ENCODE results near the gene GTF3C1. TPM values are rescaled to one million over a fixed set of nuclear protein-coding genes. Genes with fewer than 3 reads are reported as not detected.

Gene GTF3C1
- total and polyA plus RNA-seq, 2 donors (not counting 1 experiment from before 2014, with no cell fraction given), result 31.2 to 49.6 TPM

DNA sequence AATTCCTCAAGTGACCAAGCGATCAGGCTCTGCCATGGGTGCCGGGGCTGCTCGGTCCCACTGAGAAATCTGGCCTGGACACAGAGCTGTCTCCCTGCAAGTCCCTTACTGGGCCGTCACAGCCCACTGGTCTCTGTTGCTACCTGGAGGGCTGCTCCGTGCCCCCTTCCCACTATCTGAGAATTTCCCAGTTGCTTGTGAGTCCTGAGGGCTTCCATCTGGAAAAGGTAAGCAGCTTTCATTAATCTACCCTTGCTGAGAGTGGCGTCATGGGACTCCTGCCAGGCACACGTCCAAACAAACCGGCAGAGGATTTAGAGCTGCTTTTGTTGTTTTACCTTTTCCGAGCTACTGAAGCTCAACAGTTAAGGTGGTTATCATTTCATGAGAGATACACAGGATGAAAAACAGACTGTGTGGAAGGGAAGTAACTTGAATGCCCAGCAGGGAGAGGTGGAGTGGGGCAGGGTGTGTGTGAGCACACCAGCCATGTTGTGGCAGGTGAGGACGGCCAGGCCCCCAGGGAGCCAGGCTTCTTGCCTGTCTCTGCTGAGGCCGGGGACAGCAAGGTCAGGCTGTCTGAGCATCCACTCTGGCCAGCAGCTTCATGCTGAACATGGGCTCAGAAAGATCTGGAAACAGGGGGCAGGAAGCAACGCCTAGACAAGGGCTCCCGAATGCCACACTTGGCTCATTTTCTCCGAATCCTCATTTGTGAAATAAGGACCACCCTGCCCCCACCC is 50.6 kb downstream of the GTF3C1 start:
- intact Hi-C loops (cut with micrococcal nuclease), result no loop called here
- TF ChIP-seq EZH2 (IDR thresholded peaks at IDR 0.05; ENCODE audit: borderline replicate concordance, insufficient read depth, low read depth, low read length, poor library complexity, severe bottlenecking), result no peak
- TF ChIP-seq, protein P1, sequence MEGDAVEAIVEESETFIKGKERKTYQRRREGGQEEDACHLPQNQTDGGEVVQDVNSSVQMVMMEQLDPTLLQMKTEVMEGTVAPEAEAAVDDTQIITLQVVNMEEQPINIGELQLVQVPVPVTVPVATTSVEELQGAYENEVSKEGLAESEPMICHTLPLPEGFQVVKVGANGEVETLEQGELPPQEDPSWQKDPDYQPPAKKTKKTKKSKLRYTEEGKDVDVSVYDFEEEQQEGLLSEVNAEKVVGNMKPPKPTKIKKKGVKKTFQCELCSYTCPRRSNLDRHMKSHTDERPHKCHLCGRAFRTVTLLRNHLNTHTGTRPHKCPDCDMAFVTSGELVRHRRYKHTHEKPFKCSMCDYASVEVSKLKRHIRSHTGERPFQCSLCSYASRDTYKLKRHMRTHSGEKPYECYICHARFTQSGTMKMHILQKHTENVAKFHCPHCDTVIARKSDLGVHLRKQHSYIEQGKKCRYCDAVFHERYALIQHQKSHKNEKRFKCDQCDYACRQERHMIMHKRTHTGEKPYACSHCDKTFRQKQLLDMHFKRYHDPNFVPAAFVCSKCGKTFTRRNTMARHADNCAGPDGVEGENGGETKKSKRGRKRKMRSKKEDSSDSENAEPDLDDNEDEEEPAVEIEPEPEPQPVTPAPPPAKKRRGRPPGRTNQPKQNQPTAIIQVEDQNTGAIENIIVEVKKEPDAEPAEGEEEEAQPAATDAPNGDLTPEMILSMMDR (IDR thresholded peaks at IDR 0.05), result no peak

DNA sequence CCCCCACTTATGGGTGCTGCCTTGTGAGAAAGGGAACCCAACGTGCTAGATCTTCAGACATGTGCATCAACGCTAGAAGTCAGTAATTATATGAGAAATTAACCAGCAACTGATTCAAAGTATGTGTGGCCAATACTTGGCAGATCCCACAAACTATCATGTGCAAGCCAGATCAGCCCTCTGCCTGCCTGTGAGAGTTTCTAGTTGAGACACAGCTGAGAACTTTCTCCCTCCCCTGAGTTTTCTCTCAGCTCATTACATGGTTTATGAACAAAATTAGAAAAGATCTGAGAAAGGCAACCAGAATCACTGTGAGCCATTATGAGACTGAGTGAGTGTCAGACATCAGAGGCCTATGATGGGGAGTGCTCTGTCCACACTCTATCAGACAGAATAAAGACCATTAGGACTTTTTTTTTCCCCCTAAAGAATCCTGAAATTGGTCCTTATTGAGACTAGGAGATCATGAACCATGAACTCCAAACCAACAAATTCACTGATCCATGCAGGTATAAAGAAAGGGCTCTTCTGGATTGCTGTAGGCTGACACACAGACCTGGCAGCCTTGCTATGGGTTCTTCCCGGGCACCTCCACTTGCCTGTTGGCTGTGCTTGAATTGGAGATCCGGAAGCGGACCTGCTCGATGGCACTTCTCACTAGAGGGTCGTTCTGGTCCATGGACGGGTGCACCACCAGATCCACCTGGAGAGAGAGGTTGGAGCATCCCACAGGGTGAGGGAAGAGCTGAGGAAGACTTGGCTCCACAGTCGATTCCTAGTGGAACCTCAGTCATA is 51.5 kb downstream of the GTF3C1 start:
- Mint-ChIP-seq H3K4me1 (no peaks in the 10 kb centered on the region), H3K27ac (no peak overlapping the region), H3K27me3 (no peaks in the 10 kb centered on the region), H3K9me3 (ENCODE audit: insufficient read depth) (no peaks in the 10 kb centered on the region), H3K4me3 (no peak overlapping the region)
- Histone ChIP-seq H3K9ac (ENCODE audit: low read length) (no peak overlapping the region), H3K36me3 (replicated peaks in 1 of 2; ENCODE audit: control extremely low read depth in 1 of 2, control insufficient read depth in 1 of 2, extremely low read depth in 1 of 2, insufficient read depth in 2 of 2, low read length in 1 of 2) (peaks cover 2 to 82% of the 10 kb centered on the region in 2 experiments), H3K79me2 (ENCODE audit: control insufficient read depth, insufficient read depth, low read length) (no peaks in the 10 kb centered on the region), H3K4me3 (ENCODE audit: control extremely low read depth in 1 of 5, extremely low read depth in 1 of 5, insufficient read depth in 1 of 5, low read depth in 2 of 5, low read length in 4 of 5) (no peak overlapping the region), H3K4me2 (replicated peaks; ENCODE audit: low read depth, low read length, poor library complexity, severe bottlenecking) (no peak overlapping the region), H2AFZ (ENCODE audit: insufficient read depth, low read depth, low read length, poor library complexity, severe bottlenecking) (no peak overlapping the region), H3K27me3 (replicated peaks in 1 of 4; ENCODE audit: control extremely low read depth in 1 of 4, control insufficient read depth in 3 of 4, insufficient read depth in 4 of 4, low read length in 3 of 4) (no peaks in the 10 kb centered on the region), H3K4me1 (ENCODE audit: control insufficient read depth in 2 of 2, insufficient read depth in 2 of 2, low read length in 2 of 2) (no peaks in the 10 kb centered on the region), H3K9me3 (ENCODE audit: control extremely low read depth in 1 of 3, control insufficient read depth in 2 of 3, insufficient read depth in 1 of 3, low read length in 2 of 3) (no peaks in the 10 kb centered on the region), H4K20me1 (ENCODE audit: control insufficient read depth, insufficient read depth, low read length, poor library complexity, severe bottlenecking) (no peaks in the 10 kb centered on the region), H3K27ac (ENCODE audit: low read length in 2 of 2) (no peak overlapping the region)
- 98% methylated on average over 5 of the region's 9 CpGs for WGBS (ENCODE audit: insufficient coverage)
- DNase-seq, result no peak
- intact Hi-C loops (cut with micrococcal nuclease), result no loop called here
- CTCF ChIA-PET, result interaction anchor here (0.7 kb wide), 1 partner anchor 106 kb away, joined by 3 read pairs; no protein-coding TSS in a partner anchor
- POLR2A ChIA-PET, result no interaction called here
- TF ChIP-seq, protein P1 (IDR thresholded peaks at IDR 0.05), result no peak
- no peak for TF ChIP-seq EZH2 (IDR thresholded peaks at IDR 0.05; ENCODE audit: borderline replicate concordance, insufficient read depth, low read depth, low read length, poor library complexity, severe bottlenecking)
- ATAC-seq (ENCODE audit: low read depth), result no peak

More for the DNA sequence above, 50.6 kb downstream of the GTF3C1 start:
- no peak overlapping the region for H3K4me3 ChIP-seq (ENCODE audit: control extremely low read depth in 1 of 5, extremely low read depth in 1 of 5, insufficient read depth in 1 of 5, low read depth in 2 of 5, low read length in 4 of 5)
- H2AFZ ChIP-seq (ENCODE audit: insufficient read depth, low read depth, low read length, poor library complexity, severe bottlenecking), result no peak overlapping the region
- no peaks in the 10 kb centered on the region for H3K27me3 Mint-ChIP-seq
- H3K4me2 ChIP-seq (replicated peaks; ENCODE audit: low read depth, low read length, poor library complexity, severe bottlenecking), result no peak overlapping the region
- no peak overlapping the region for H3K9ac ChIP-seq (ENCODE audit: low read length)
- no peaks in the 10 kb centered on the region for H3K4me1 ChIP-seq (ENCODE audit: control insufficient read depth in 2 of 2, insufficient read depth in 2 of 2, low read length in 2 of 2)
- ATAC-seq (ENCODE audit: low read depth), result no peak
- H3K79me2 ChIP-seq (ENCODE audit: control insufficient read depth, insufficient read depth, low read length), result no peaks in the 10 kb centered on the region
- H3K27ac ChIP-seq (ENCODE audit: low read length in 2 of 2), result no peak overlapping the region
- no peak overlapping the region for H3K4me3 Mint-ChIP-seq
- H3K9me3 Mint-ChIP-seq (ENCODE audit: insufficient read depth), result no peaks in the 10 kb centered on the region
- POLR2A ChIA-PET, result no interaction called here
- no peaks in the 10 kb centered on the region for H3K27me3 ChIP-seq (replicated peaks in 1 of 4; ENCODE audit: control extremely low read depth in 1 of 4, control insufficient read depth in 3 of 4, insufficient read depth in 4 of 4, low read length in 3 of 4)
- H3K36me3 ChIP-seq (replicated peaks in 1 of 2; ENCODE audit: control extremely low read depth in 1 of 2, control insufficient read depth in 1 of 2, extremely low read depth in 1 of 2, insufficient read depth in 2 of 2, low read length in 1 of 2), result peaks cover 2 to 90% of the 10 kb centered on the region in 2 experiments
- no peaks in the 10 kb centered on the region for H3K4me1 Mint-ChIP-seq
- no peaks in the 10 kb centered on the region for H3K9me3 ChIP-seq (ENCODE audit: control extremely low read depth in 1 of 3, control insufficient read depth in 2 of 3, insufficient read depth in 1 of 3, low read length in 2 of 3)
- 95% methylated on average over 14 of the region's 14 CpGs for WGBS (ENCODE audit: insufficient coverage)
- no peak overlapping the region for H3K27ac Mint-ChIP-seq
- H4K20me1 ChIP-seq (ENCODE audit: control insufficient read depth, insufficient read depth, low read length, poor library complexity, severe bottlenecking), result no peaks in the 10 kb centered on the region
- CTCF ChIA-PET, result no interaction called here
- no peak for DNase-seq
